Kidney epithelial cell (primary cell): ENCODE measurements around the gene KLHL40. TPM values are rescaled to one million over a fixed set of nuclear protein-coding genes. Genes with fewer than 3 reads are reported as not detected.

Source experiments
- DNase-seq: peaks from one replicate; pipeline ENCODE4 v3.0.0-alpha.2; 2010; ENCODE audit warnings: low read depth
- H3K27me3 ChIP-seq: 2 replicates; pipeline ENCODE4 v1.6.0; 2011; ENCODE audit warnings: low read length; ENCODE audit not compliant: control insufficient read depth, insufficient read depth
- H3K36me3 ChIP-seq: 2 replicates; pipeline ENCODE4 v1.5.1; 2011; ENCODE audit warnings: low read length; ENCODE audit not compliant: control insufficient read depth, insufficient read depth
- H3K4me3 ChIP-seq: 2 replicates; pipeline ENCODE4 v1.5.1; 2011; ENCODE audit warnings: low read depth, mild to moderate bottlenecking, control low read depth, low read length
- CTCF ChIP-seq: IDR thresholded peaks from 2 replicates; pipeline ENCODE4 v1.5.1; 2011; ENCODE audit warnings: mild to moderate bottlenecking, moderate library complexity, low read length, control low read depth, inconsistent platforms; ENCODE audit not compliant: insufficient read depth, poor library complexity, severe bottlenecking
- total RNA-seq: library from RNA; depleted of rRNA; stranded (reverse); fragments of >200 nt; gene quantifications from 2 replicates; pipeline ENCODE4 v1.2.3, GENCODE V29; 2015

The KLHL40 gene
- total RNA-seq, 1 donor from 2014 or later: not detected

- Histone ChIP-seq H3K4me3 (no peak overlapping the region), H3K36me3 (no peaks in the 10 kb centered on the region), H3K27me3 (peaks cover 17% of the 10 kb centered on the region)
- no peak for TF ChIP-seq CTCF
- no peak for DNase-seq
These were observed 7.6 kb downstream of the KLHL40 start for GRCh38 chr3:42692667-42693529.

- no peak for TF ChIP-seq CTCF
- H3K27me3 ChIP-seq: peaks cover 17% of the 10 kb centered on the region
- H3K4me3 ChIP-seq: no peak overlapping the region
- DNase-seq: no peak
- no peaks in the 10 kb centered on the region for H3K36me3 ChIP-seq
These were observed 8.2 kb downstream of the KLHL40 start for GRCh38 chr3:42693530-42693930.

- TF ChIP-seq CTCF: no peak
- peaks cover 14% of the 10 kb centered on the region for H3K27me3 ChIP-seq
These were observed 9.0 kb downstream of the KLHL40 start for GRCh38 chr3:42694366-42694765.

GRCh38 chr3:42696356-42697288 is 11.3 kb downstream of the KLHL40 start:
- no peak overlapping the region for H3K4me3 ChIP-seq
- DNase-seq: no peak
- no peak for TF ChIP-seq CTCF
- peaks cover 12% of the 10 kb centered on the region for H3K27me3 ChIP-seq
- no peaks in the 10 kb centered on the region for H3K36me3 ChIP-seq

More at GRCh38 chr3:42694366-42694765, 9.0 kb downstream of the KLHL40 start:
- Histone ChIP-seq H3K4me3 (no peak overlapping the region), H3K36me3 (no peaks in the 10 kb centered on the region)
- no peak for DNase-seq

- H3K27me3 ChIP-seq: peaks cover 20% of the 10 kb centered on the region
- no peak for DNase-seq
- no peaks in the 10 kb centered on the region for H3K36me3 ChIP-seq
- TF ChIP-seq CTCF: no peak
- H3K4me3 ChIP-seq: no peak overlapping the region
These were observed 12.1 kb downstream of the KLHL40 start for GRCh38 chr3:42697289-42698051.
